ENCODE data around the gene COL13A1. TPM values are rescaled to one million over a fixed set of nuclear protein-coding genes. Genes with fewer than 3 reads are reported as not detected.

COL13A1 gene
- total and polyA plus RNA-seq, 10 donors: 4.1 to 16.1 (median 9.5) TPM

DNA sequence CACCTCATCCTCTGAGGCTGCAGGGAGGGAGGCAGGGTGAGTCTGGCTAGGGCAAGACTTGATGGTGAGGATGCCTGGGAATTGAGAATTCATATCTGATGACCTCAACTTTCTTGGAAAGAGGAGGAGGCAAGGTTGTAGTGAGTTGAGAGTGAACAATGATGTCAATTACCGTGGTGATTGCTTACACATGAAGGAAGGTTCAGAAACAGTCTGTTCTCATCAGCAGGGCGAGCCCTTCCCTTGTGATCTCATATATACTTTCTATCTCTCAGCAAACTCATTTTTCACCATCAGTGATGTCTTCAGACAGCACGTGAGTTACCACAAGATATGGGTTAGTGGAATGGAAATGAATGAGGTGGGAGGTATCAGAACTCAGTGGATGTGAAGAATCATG, 20.1 kb upstream of the COL13A1 start:
- H3K4me1 ChIP-seq: no peaks in the 10 kb centered on the region
- intact Hi-C loops (cut with DNase I; ENCODE audit: low total_unique reads): no loop called here
- H3K4me3 ChIP-seq: no peak overlapping the region
- 41 to 81% (median 56%) methylated on average over 3 of the region's 3 CpGs for WGBS, 5 donors
- DNase-seq: no peak
- H3K36me3 ChIP-seq: no peaks in the 10 kb centered on the region
- no peaks in the 10 kb centered on the region for H3K9me3 ChIP-seq
- no peak overlapping the region for H3K27ac ChIP-seq
- TF ChIP-seq POLR2A (IDR thresholded peaks at IDR 0.05) (no peak), POLR2AphosphoS5 (IDR thresholded peaks at IDR 0.05) (no peak)
- TF ChIP-seq, protein P1, sequence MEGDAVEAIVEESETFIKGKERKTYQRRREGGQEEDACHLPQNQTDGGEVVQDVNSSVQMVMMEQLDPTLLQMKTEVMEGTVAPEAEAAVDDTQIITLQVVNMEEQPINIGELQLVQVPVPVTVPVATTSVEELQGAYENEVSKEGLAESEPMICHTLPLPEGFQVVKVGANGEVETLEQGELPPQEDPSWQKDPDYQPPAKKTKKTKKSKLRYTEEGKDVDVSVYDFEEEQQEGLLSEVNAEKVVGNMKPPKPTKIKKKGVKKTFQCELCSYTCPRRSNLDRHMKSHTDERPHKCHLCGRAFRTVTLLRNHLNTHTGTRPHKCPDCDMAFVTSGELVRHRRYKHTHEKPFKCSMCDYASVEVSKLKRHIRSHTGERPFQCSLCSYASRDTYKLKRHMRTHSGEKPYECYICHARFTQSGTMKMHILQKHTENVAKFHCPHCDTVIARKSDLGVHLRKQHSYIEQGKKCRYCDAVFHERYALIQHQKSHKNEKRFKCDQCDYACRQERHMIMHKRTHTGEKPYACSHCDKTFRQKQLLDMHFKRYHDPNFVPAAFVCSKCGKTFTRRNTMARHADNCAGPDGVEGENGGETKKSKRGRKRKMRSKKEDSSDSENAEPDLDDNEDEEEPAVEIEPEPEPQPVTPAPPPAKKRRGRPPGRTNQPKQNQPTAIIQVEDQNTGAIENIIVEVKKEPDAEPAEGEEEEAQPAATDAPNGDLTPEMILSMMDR (IDR thresholded peaks at IDR 0.05 in 8 of 11, conservative IDR thresholded peaks at IDR 0.05 in 3 of 11): no peak
- H3K27me3 ChIP-seq (replicated peaks in 1 of 7): peaks cover 0 to 40% (median 8%) of the 10 kb centered on the region in 7 donors

DNA sequence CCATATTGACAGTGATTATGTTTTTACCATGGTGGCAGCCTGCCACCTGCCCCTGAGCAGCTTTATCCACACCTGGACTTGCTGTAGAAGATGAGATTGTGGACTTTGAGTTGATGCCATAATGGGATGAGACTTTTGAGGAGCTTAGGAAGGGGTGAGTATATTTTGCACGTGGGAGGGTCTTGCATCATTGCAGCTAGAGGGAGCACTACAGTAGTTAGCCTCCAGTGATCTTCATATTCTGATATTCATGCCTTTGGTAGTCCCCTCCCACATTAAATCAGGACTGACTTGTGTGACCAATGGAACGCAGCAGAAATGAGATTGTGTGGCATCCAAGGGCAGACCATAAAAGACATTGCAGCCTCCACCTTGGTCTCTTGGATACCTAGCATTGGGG, 18.2 kb upstream of the COL13A1 start:
- WGBS, 5 donors: 46 to 58% (median 50%) methylated on average over 2 of the region's 2 CpGs
- intact Hi-C loops (cut with DNase I; ENCODE audit: low total_unique reads): no loop called here
- TF ChIP-seq, protein P1 (IDR thresholded peaks at IDR 0.05 in 8 of 11, conservative IDR thresholded peaks at IDR 0.05 in 3 of 11): no peak
- TF ChIP-seq POLR2A (IDR thresholded peaks at IDR 0.05): no peak
- no peak for TF ChIP-seq POLR2AphosphoS5 (IDR thresholded peaks at IDR 0.05)

DNA sequence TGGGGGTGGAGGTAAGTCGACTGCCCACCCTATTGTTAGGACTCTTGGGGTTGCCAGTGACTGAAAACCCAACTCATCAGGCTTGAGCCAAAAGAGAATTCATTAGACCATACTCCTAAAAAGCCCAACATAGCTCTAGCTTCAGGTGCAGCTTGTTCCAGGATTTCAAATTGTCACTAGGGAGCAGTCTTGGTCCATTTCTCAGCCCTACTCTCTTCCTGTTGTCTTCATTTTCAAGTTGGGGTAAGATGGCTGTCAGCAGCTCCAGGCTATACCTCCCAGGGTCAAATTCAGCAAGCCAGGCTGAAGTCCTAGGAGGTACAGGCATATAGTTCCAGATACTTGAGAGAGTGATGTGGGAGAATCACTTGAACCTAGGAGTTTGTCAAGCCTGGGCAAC, 14.9 kb upstream of the COL13A1 start:
- Histone ChIP-seq H3K4me3 (no peak overlapping the region), H3K9me3 (no peaks in the 10 kb centered on the region), H3K36me3 (no peaks in the 10 kb centered on the region), H3K4me1 (no peaks in the 10 kb centered on the region), H3K27me3 (replicated peaks in 1 of 7) (peaks cover 0 to 44% (median 4%) of the 10 kb centered on the region in 7 donors), H3K27ac (no peak overlapping the region)
- no peak for DNase-seq
- WGBS, 5 donors: 67 to 83% (median 69%) methylated on average over 1 of the region's 1 CpG; no CpG with 5 or more reads in 1 of the 5 donors
- TF ChIP-seq POLR2A (IDR thresholded peaks at IDR 0.05) (no peak), POLR2AphosphoS5 (IDR thresholded peaks at IDR 0.05) (no peak)
- TF ChIP-seq, protein P1 (IDR thresholded peaks at IDR 0.05 in 8 of 11, conservative IDR thresholded peaks at IDR 0.05 in 3 of 11): peak in 6 of 11 experiments; percentile 14 to 37 (median 25)
- intact Hi-C loops (cut with DNase I; ENCODE audit: low total_unique reads): no loop called here

More for the DNA sequence above, 18.2 kb upstream of the COL13A1 start:
- Histone ChIP-seq H3K27me3 (replicated peaks in 1 of 7) (peaks cover 0 to 50% (median 8%) of the 10 kb centered on the region in 7 donors), H3K4me1 (no peaks in the 10 kb centered on the region), H3K36me3 (no peaks in the 10 kb centered on the region), H3K27ac (no peak overlapping the region), H3K9me3 (no peaks in the 10 kb centered on the region), H3K4me3 (no peak overlapping the region)
- DNase-seq: no peak

DNA sequence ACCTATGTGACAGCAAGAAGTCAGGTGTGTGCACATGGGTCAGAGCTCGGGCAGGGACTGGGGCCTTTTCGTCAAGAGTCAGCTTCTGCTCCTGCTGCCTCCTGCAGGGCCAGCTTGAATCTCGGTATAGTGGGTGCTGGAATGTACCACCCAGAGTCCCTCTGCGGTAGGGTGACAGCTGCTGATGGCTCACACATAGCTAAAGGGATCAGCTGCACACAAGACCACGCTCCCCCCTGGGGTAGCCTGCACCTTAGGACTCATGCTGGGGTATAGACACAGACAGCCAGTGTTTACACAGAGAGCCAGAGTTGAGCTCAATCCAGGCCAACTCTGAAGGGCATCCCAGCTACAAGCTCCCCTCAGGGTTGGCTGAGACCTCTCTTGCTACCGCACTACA, 14.0 kb upstream of the COL13A1 start:
- H3K4me1 ChIP-seq: no peaks in the 10 kb centered on the region
- 79 to 94% (median 91%) methylated on average over 6 of the region's 6 CpGs for WGBS, 5 donors
- peaks cover 0 to 35% (median 0%) of the 10 kb centered on the region in 7 donors for H3K27me3 ChIP-seq (replicated peaks in 1 of 7)
- no peak overlapping the region for H3K4me3 ChIP-seq
- no peaks in the 10 kb centered on the region for H3K9me3 ChIP-seq
- no peaks in the 10 kb centered on the region for H3K36me3 ChIP-seq
- TF ChIP-seq POLR2AphosphoS5 (IDR thresholded peaks at IDR 0.05): no peak
- no peak for TF ChIP-seq POLR2A (IDR thresholded peaks at IDR 0.05)
- TF ChIP-seq, protein P1 (IDR thresholded peaks at IDR 0.05 in 8 of 11, conservative IDR thresholded peaks at IDR 0.05 in 3 of 11): no peak
- intact Hi-C loops (cut with DNase I; ENCODE audit: low total_unique reads): no loop called here
- no peak for DNase-seq
- no peak overlapping the region for H3K27ac ChIP-seq
